K562 (cell line): ENCODE measurements around the gene NTF4. TPM values are rescaled to one million over a fixed set of nuclear protein-coding genes. Genes with fewer than 3 reads are reported as not detected.
"Not testable (repeated sequence)": the region's sequence is repeated elsewhere in the genome, so short reads cannot be mapped to it uniquely, and the experiment has no call there.

Source experiments
- ATAC-seq: fragments of 200-7000 bp; cut with Tn5 transposase; 3 replicates; pipeline ENCODE4 v1.9.1; 2020; ENCODE audit warnings: moderate library complexity
- BruUV-seq: library from RNA; stranded (reverse); fragments of 400-500 nt; replicated peaks from 2 replicates; lab custom pipeline; 2021; lab: Mats Ljungman, UMichigan
- CTCF ChIA-PET: fragments of 300-600 bp; formaldehyde crosslinking; extraction: SDS; loops from one replicate; lab custom pipeline; 2021; ENCODE audit warnings: low intra/inter-chr PET ratio; lab: Yijun Ruan, JAX
- POLR2A ChIA-PET: fragments of 300-600, 350-650 bp; sonication (Branson Sonifier 250); formaldehyde crosslinking; extraction: SDS; loops from one replicate; lab custom pipeline; 2021; ENCODE audit warnings: antibody characterized with exemption, inconsistent platforms; lab: Yijun Ruan, JAX
- DNase-seq, 4 experiments: peaks; one replicate each; pipeline versions ENCODE4 v3.0.0 to v3.0.0-alpha.2; 2011 to 2018; ENCODE audit warnings: low spot score in 3 of 4, mixed read lengths in 3 of 4; ENCODE audit errors: extremely low read depth in 1 of 4
- FAIRE-seq: peaks from 2 replicates; lab custom pipeline; 2011; peaks lifted over from hg19 to GRCh38; lab: Jason Lieb, UNC
- H2AFZ ChIP-seq: 2 replicates; pipeline ENCODE4 v1.6.0; 2011; ENCODE audit warnings: low read depth, low read length, control low read depth, inconsistent platforms
- H3K27ac ChIP-seq: fragments of 200-600 bp; 3 replicates; pipeline ENCODE4 v1.8.0; 2011; ENCODE audit warnings: low read depth, mild to moderate bottlenecking, control low read depth, inconsistent platforms, low read length, moderate library complexity, mixed read lengths; ENCODE audit errors: extremely low read depth
- H3K27me3 ChIP-seq, 2 experiments: fragments of 300-600 bp in 1 of 2; 2 replicates in 1 of 2; 3 replicates in 1 of 2; pipeline versions ENCODE4 v1.6.0 to v1.8.0; 2011; ENCODE audit warnings: inconsistent platforms in 2 of 2, low read length in 2 of 2, mild to moderate bottlenecking in 1 of 2, mixed read lengths in 1 of 2, moderate library complexity in 1 of 2; ENCODE audit not compliant: control insufficient read depth in 2 of 2, insufficient read depth in 2 of 2
- H3K36me3 ChIP-seq: fragments of 300-600 bp; 3 replicates; pipeline ENCODE4 v1.8.0; 2011; ENCODE audit warnings: mild to moderate bottlenecking, low read length, inconsistent platforms; ENCODE audit not compliant: control insufficient read depth, insufficient read depth
- H3K4me1 ChIP-seq, 2 experiments: fragments of 200-600 bp in 1 of 2; replicated peaks in 1 of 2; 2 replicates in 1 of 2; 3 replicates in 1 of 2; pipeline versions ENCODE4 v1.5.1 to v1.8.0; 2011; ENCODE audit warnings: inconsistent platforms in 2 of 2, low read length in 2 of 2, mild to moderate bottlenecking in 1 of 2, mixed read lengths in 1 of 2, moderate library complexity in 1 of 2; ENCODE audit not compliant: control insufficient read depth in 2 of 2, insufficient read depth in 2 of 2
- H3K4me2 ChIP-seq: 2 replicates; pipeline ENCODE4 v1.6.1; 2011; ENCODE audit warnings: low read length, control low read depth, inconsistent platforms, mixed read lengths; ENCODE audit not compliant: insufficient read depth
- H3K4me3 ChIP-seq: fragments of 200-600 bp; sonication (generic), shearing (Covaris generic); 2 replicates; pipeline ENCODE4 v1.5.1; 2016; ENCODE audit warnings: control low read depth, inconsistent platforms
- H3K79me2 ChIP-seq: fragments of 200-600 bp; 3 replicates; pipeline ENCODE4 v1.8.0; 2011; ENCODE audit warnings: low read length, inconsistent platforms; ENCODE audit not compliant: control insufficient read depth, insufficient read depth
- H3K9ac ChIP-seq, 2 experiments: 2 replicates each; pipeline versions ENCODE4 v1.6.0 to v1.6.1; 2011; ENCODE audit warnings: low read depth in 2 of 2, low read length in 2 of 2, control low read depth in 1 of 2, inconsistent platforms in 1 of 2, mild to moderate bottlenecking in 1 of 2, mixed read lengths in 1 of 2; ENCODE audit not compliant: insufficient read depth in 1 of 2
- H3K9me1 ChIP-seq: one replicate; pipeline ENCODE4 v1.6.0; 2011; ENCODE audit warnings: inconsistent platforms, mild to moderate bottlenecking, low read length, moderate library complexity; ENCODE audit not compliant: control insufficient read depth, insufficient read depth
- H3K9me3 ChIP-seq: replicated peaks from 2 replicates; pipeline ENCODE4 v1.5.1; 2011; ENCODE audit warnings: low read depth, low read length, inconsistent platforms; ENCODE audit not compliant: control insufficient read depth, insufficient read depth
- H4K20me1 ChIP-seq: replicated peaks from 2 replicates; pipeline ENCODE4 v1.6.1; 2011; ENCODE audit warnings: low read length, inconsistent platforms, mixed read lengths; ENCODE audit not compliant: control insufficient read depth, insufficient read depth
- ARID4B ChIP-seq: sonication (generic); formaldehyde crosslinking; IDR thresholded peaks from 2 replicates; pipeline ENCODE4 v1.8.0; 2022; ENCODE audit warnings: mild to moderate bottlenecking, missing genetic modification reagents
- CREM ChIP-seq: IDR thresholded peaks from 2 replicates; pipeline ENCODE4 v1.6.1; 2014; ENCODE audit warnings: antibody characterized with exemption, low read depth
- WGBS: fragments of 100-300 bp; shearing (Covaris generic); methylation state at CpG from one replicate; pipeline ENCODE4 v1.1.6; 2016; ENCODE audit warnings: low coverage, mixed read lengths; ENCODE audit not compliant: insufficient coverage; ENCODE audit errors: missing lambda C conversion rate; 5-methylcytosine and 5-hydroxymethylcytosine counted together
- in situ Hi-C: fragments of 300-500 bp; cut with MboI; formaldehyde crosslinking; loops from 4 replicates; pipeline ENCODE4 v1.15.0; 2018; ENCODE audit warnings: inconsistent platforms, mixed read lengths
- intact Hi-C: fragments of 100-400 bp; cut with micrococcal nuclease; formaldehyde crosslinking; loops from 2 replicates; pipeline ENCODE4 v1.14.2; 2022
- polyA plus RNA-seq, 8 experiments: library from polyadenylated mRNA; depleted of rRNA in 4 of 8; stranded (reverse) in 5 of 8; unstranded in 3 of 8; fragments of >200 nt; fragmentation: Nextera tagmentation in 2 of 8; fragmentation: Illumina TruSeq in 1 of 8; extraction: Ambion mirVana in 2 of 8; extraction: Trizol in 1 of 8; gene quantifications; 2 replicates each; pipeline versions ENCODE4 v1.2.1 to v1.2.3, GENCODE V29; 2011 to 2014; ENCODE audit warnings: inconsistent platforms in 1 of 8, missing spikeins in 1 of 8
- total RNA-seq, 7 experiments: library from RNA; depleted of rRNA in 6 of 7; stranded (reverse); fragments of >200 nt in 6 of 7; fragmentation: Illumina TruSeq in 2 of 7; extraction: Trizol in 2 of 7; gene quantifications; 2 replicates each; pipeline versions ENCODE4 v1.2.1 to v1.2.3, GENCODE V29; 2011 to 2021; ENCODE audit warnings: low replicate concordance in 1 of 7

Gene NTF4
- total and polyA plus RNA-seq, 9 of the 15 experiments (the other 6 are each of a cell fraction or from before 2014, with no cell fraction given) = not detected

DNA sequence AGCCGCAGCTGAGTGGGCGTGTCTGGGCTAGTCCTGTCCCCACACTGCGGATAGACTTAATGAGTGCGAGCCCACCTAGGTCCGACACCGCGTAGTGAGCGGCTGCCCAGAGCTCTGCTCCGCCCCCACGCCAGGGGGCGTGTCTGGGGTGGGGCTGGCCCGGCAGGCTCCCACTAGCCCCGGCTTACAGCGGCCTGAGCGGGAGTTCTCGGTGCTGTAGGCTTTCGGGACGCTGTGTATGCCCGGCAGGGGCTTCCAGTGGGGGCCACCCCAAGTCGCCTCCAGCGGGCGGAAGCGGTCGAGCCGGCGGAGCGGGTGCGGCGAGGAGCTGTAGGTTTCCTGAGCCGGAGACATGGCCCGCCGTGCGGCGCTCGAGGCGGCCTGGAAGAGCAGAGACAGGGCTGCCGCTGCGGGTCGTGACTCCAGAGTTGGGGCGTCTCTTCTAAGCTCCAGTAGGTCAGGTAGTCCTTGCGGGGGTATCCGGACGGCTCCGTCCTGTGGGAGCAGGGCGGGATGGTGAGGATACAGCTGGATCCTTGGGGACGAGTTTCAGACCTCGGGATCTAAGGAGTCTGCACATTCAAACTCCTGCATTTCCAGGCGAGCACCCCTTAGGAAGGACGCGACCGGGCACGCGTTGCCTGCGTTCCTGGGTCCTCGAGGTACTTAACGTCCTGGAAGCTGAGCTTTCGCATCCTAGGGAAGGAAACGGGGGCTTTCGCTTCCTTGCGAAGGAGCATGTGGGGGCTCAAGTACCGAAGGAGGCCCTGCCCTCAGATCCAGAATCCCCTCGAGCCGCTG, 8.3 kb downstream of the NTF4 start (continued):
- peak; percentile 77 for TF ChIP-seq ARID4B

- peaks cover 0 to 11% of the 10 kb centered on the region in 2 experiments; a peak in 2 of 5 replicates for H3K27me3 ChIP-seq
- BruUV-seq, H3K4me1 ChIP-seq, intact Hi-C loops, H3K36me3 ChIP-seq, H3K79me2 ChIP-seq, H3K9ac ChIP-seq, H3K4me2 ChIP-seq, ATAC-seq, POLR2A ChIA-PET, in situ Hi-C loops, H2AFZ ChIP-seq, H3K9me3 ChIP-seq, H4K20me1 ChIP-seq, DNase-seq, FAIRE-seq, H3K4me3 ChIP-seq, H3K9me1 ChIP-seq, CTCF ChIA-PET, H3K27ac ChIP-seq: not testable (repeated sequence)
- TF ChIP-seq CREM = 0 out of 2 replicates have a peak, but pooled peaks have one; percentile 19
- WGBS = 7% methylated on average over 22 of the region's 24 CpGs
These were observed 14.1 kb downstream of the NTF4 start for GRCh38 chr19:49050376-49051033.

GRCh38 chr19:49049834-49050233, 14.8 kb downstream of the NTF4 start:
- intact Hi-C loops, H3K27me3 ChIP-seq, H3K4me1 ChIP-seq, CTCF ChIA-PET, POLR2A ChIA-PET, H3K4me2 ChIP-seq, DNase-seq, H3K4me3 ChIP-seq, H3K9me1 ChIP-seq, H4K20me1 ChIP-seq, H3K9ac ChIP-seq, BruUV-seq, H3K27ac ChIP-seq, H3K36me3 ChIP-seq, H3K9me3 ChIP-seq, FAIRE-seq, H2AFZ ChIP-seq, in situ Hi-C loops, H3K79me2 ChIP-seq, ATAC-seq: not testable (repeated sequence)
- WGBS = 3% methylated on average over 2 of the region's 4 CpGs
